Measurements from ENCODE around the gene PRR30.

The PRR30 gene

GRCh38 chr2:27174638-27175037 lies 35.4 kb upstream of the PRR30 start:
- Histone ChIP-seq H3K27me3 (ENCODE audit: control insufficient read depth, insufficient read depth, low read length) (peaks cover 19% of the 10 kb centered on the region; the same call in 1 of the 2 replicates), H3K4me3 (ENCODE audit: low read depth, low read length) (no peak overlapping the region), H3K9ac (ENCODE audit: low read length) (no peak overlapping the region), H3K9me3 (ENCODE audit: control insufficient read depth, insufficient read depth, low read depth, low read length) (no peaks in the 10 kb centered on the region), H3K27ac (ENCODE audit: low read depth, low read length) (no peak overlapping the region), H3K4me1 (ENCODE audit: control insufficient read depth, insufficient read depth, low read length) (no peaks in the 10 kb centered on the region), H3K36me3 (ENCODE audit: control insufficient read depth, insufficient read depth, low read length) (no peaks in the 10 kb centered on the region)

GRCh38 chr2:27171351-27171848 lies 32.2 kb upstream of the PRR30 start:
- Histone ChIP-seq H3K27ac (ENCODE audit: low read depth, low read length) (no peak overlapping the region), H3K36me3 (ENCODE audit: control insufficient read depth, insufficient read depth, low read length) (no peaks in the 10 kb centered on the region), H3K9me3 (ENCODE audit: control insufficient read depth, insufficient read depth, low read depth, low read length) (no peaks in the 10 kb centered on the region), H3K27me3 (ENCODE audit: control insufficient read depth, insufficient read depth, low read length) (peaks cover 19% of the 10 kb centered on the region; the same call in 1 of the 2 replicates), H3K4me3 (ENCODE audit: low read depth, low read length) (no peak overlapping the region), H3K9ac (ENCODE audit: low read length) (no peak overlapping the region), H3K4me1 (ENCODE audit: control insufficient read depth, insufficient read depth, low read length) (no peaks in the 10 kb centered on the region; the same call in 1 of the 2 replicates)

GRCh38 chr2:27170581-27171337 lies 31.5 kb upstream of the PRR30 start:
- Histone ChIP-seq H3K36me3 (ENCODE audit: control insufficient read depth, insufficient read depth, low read length) (no peaks in the 10 kb centered on the region), H3K27ac (ENCODE audit: low read depth, low read length) (no peak overlapping the region), H3K27me3 (ENCODE audit: control insufficient read depth, insufficient read depth, low read length) (peaks cover 19% of the 10 kb centered on the region; the same call in 1 of the 2 replicates), H3K4me1 (ENCODE audit: control insufficient read depth, insufficient read depth, low read length) (no peaks in the 10 kb centered on the region; the same call in 1 of the 2 replicates), H3K9ac (ENCODE audit: low read length) (no peak overlapping the region), H3K9me3 (ENCODE audit: control insufficient read depth, insufficient read depth, low read depth, low read length) (no peaks in the 10 kb centered on the region), H3K4me3 (ENCODE audit: low read depth, low read length) (peak overlapping the region; percentile 46; the same call in 1 of the 2 replicates)

- Histone ChIP-seq H3K27ac (ENCODE audit: low read depth, low read length) (no peak overlapping the region), H3K36me3 (ENCODE audit: control insufficient read depth, insufficient read depth, low read length) (no peaks in the 10 kb centered on the region), H3K9ac (ENCODE audit: low read length) (no peak overlapping the region), H3K27me3 (ENCODE audit: control insufficient read depth, insufficient read depth, low read length) (peaks cover under 1% of the 10 kb centered on the region; the same call in 1 of the 2 replicates), H3K4me3 (ENCODE audit: low read depth, low read length) (no peak overlapping the region), H3K4me1 (ENCODE audit: control insufficient read depth, insufficient read depth, low read length) (no peaks in the 10 kb centered on the region; the same call in 1 of the 2 replicates), H3K9me3 (ENCODE audit: control insufficient read depth, insufficient read depth, low read depth, low read length) (peaks cover 6% of the 10 kb centered on the region)
These were observed 26.0 kb upstream of the PRR30 start for GRCh38 chr2:27164960-27165763.

- Histone ChIP-seq H3K27ac (ENCODE audit: low read depth, low read length) (no peak overlapping the region), H3K9ac (ENCODE audit: low read length) (no peak overlapping the region), H3K9me3 (ENCODE audit: control insufficient read depth, insufficient read depth, low read depth, low read length) (peaks cover 6% of the 10 kb centered on the region), H3K4me3 (ENCODE audit: low read depth, low read length) (no peak overlapping the region), H3K27me3 (ENCODE audit: control insufficient read depth, insufficient read depth, low read length) (no peaks in the 10 kb centered on the region), H3K4me1 (ENCODE audit: control insufficient read depth, insufficient read depth, low read length) (no peaks in the 10 kb centered on the region; the same call in 1 of the 2 replicates), H3K36me3 (ENCODE audit: control insufficient read depth, insufficient read depth, low read length) (no peaks in the 10 kb centered on the region)
These were observed 23.2 kb upstream of the PRR30 start for GRCh38 chr2:27162151-27163121.

GRCh38 chr2:27160191-27160590 lies 21.0 kb upstream of the PRR30 start:
- Histone ChIP-seq H3K4me3 (ENCODE audit: low read depth, low read length) (no peak overlapping the region), H3K27ac (ENCODE audit: low read depth, low read length) (no peak overlapping the region), H3K27me3 (ENCODE audit: control insufficient read depth, insufficient read depth, low read length) (no peaks in the 10 kb centered on the region), H3K36me3 (ENCODE audit: control insufficient read depth, insufficient read depth, low read length) (no peaks in the 10 kb centered on the region), H3K4me1 (ENCODE audit: control insufficient read depth, insufficient read depth, low read length) (no peaks in the 10 kb centered on the region), H3K9ac (ENCODE audit: low read length) (no peak overlapping the region), H3K9me3 (ENCODE audit: control insufficient read depth, insufficient read depth, low read depth, low read length) (peaks cover 3% of the 10 kb centered on the region)

- Histone ChIP-seq H3K27me3 (ENCODE audit: control insufficient read depth, insufficient read depth, low read length) (no peaks in the 10 kb centered on the region), H3K4me3 (ENCODE audit: low read depth, low read length) (no peak overlapping the region), H3K9ac (ENCODE audit: low read length) (no peak overlapping the region), H3K9me3 (ENCODE audit: control insufficient read depth, insufficient read depth, low read depth, low read length) (no peaks in the 10 kb centered on the region), H3K36me3 (ENCODE audit: control insufficient read depth, insufficient read depth, low read length) (no peaks in the 10 kb centered on the region), H3K4me1 (ENCODE audit: control insufficient read depth, insufficient read depth, low read length) (no peaks in the 10 kb centered on the region), H3K27ac (ENCODE audit: low read depth, low read length) (no peak overlapping the region)
These were observed 20.1 kb upstream of the PRR30 start for GRCh38 chr2:27159271-27159670.

- H3K9me3 ChIP-seq (ENCODE audit: control insufficient read depth, insufficient read depth, low read depth, low read length), result no peaks in the 10 kb centered on the region
- H3K27ac ChIP-seq (ENCODE audit: low read depth, low read length), result no peak overlapping the region
- H3K4me1 ChIP-seq (ENCODE audit: control insufficient read depth, insufficient read depth, low read length), result no peaks in the 10 kb centered on the region
- no peaks in the 10 kb centered on the region for H3K36me3 ChIP-seq (ENCODE audit: control insufficient read depth, insufficient read depth, low read length)
- no peaks in the 10 kb centered on the region for H3K27me3 ChIP-seq (ENCODE audit: control insufficient read depth, insufficient read depth, low read length)
- H3K4me3 ChIP-seq (ENCODE audit: low read depth, low read length), result no peak overlapping the region
- no peak overlapping the region for H3K9ac ChIP-seq (ENCODE audit: low read length)
These were observed 19.3 kb upstream of the PRR30 start for GRCh38 chr2:27158468-27158867.

GRCh38 chr2:27155069-27155520 lies 15.9 kb upstream of the PRR30 start:
- no peaks in the 10 kb centered on the region for H3K27me3 ChIP-seq (ENCODE audit: control insufficient read depth, insufficient read depth, low read length)
- no peak overlapping the region for H3K27ac ChIP-seq (ENCODE audit: low read depth, low read length)
- H3K9ac ChIP-seq (ENCODE audit: low read length), result no peak overlapping the region
- H3K4me3 ChIP-seq (ENCODE audit: low read depth, low read length), result no peak overlapping the region
- H3K4me1 ChIP-seq (ENCODE audit: control insufficient read depth, insufficient read depth, low read length), result no peaks in the 10 kb centered on the region
- H3K36me3 ChIP-seq (ENCODE audit: control insufficient read depth, insufficient read depth, low read length), result no peaks in the 10 kb centered on the region
- H3K9me3 ChIP-seq (ENCODE audit: control insufficient read depth, insufficient read depth, low read depth, low read length), result no peaks in the 10 kb centered on the region

GRCh38 chr2:27154488-27154887 lies 15.3 kb upstream of the PRR30 start:
- Histone ChIP-seq H3K4me3 (ENCODE audit: low read depth, low read length) (no peak overlapping the region), H3K9me3 (ENCODE audit: control insufficient read depth, insufficient read depth, low read depth, low read length) (no peaks in the 10 kb centered on the region), H3K9ac (ENCODE audit: low read length) (no peak overlapping the region)

More at GRCh38 chr2:27154488-27154887, 15.3 kb upstream of the PRR30 start:
- no peaks in the 10 kb centered on the region for H3K4me1 ChIP-seq (ENCODE audit: control insufficient read depth, insufficient read depth, low read length)
- no peak overlapping the region for H3K27ac ChIP-seq (ENCODE audit: low read depth, low read length)
- H3K36me3 ChIP-seq (ENCODE audit: control insufficient read depth, insufficient read depth, low read length), result no peaks in the 10 kb centered on the region
- H3K27me3 ChIP-seq (ENCODE audit: control insufficient read depth, insufficient read depth, low read length), result no peaks in the 10 kb centered on the region

Measured in HUES6 (cell line).